ENCODE measurements around the gene IP6K1.

Gene IP6K1

DNA sequence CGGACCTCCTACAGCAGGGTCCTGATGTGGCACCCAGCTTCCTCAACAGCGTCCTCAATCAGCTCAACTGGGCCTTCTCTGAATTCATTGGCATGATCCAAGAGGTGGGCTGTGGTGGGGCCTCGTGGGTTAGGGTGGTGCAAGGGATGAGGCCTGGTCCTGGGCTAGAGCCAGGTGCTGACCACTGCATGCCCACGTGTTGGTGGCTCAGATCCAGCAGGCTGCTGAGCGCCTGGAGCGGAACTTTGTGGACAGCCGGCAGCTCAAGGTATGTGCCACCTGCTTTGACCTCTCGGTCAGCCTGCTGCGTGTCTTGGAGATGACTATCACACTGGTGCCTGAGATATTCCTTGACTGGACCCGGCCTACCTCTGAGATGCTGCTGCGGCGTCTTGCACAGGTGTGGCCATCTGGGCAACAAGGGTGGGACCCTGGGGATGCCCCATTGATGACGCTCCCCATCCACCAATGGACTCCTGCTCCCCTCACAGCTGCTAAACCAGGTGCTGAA is 70.7 kb downstream of the IP6K1 start:
- TF ChIP-seq, protein P1, sequence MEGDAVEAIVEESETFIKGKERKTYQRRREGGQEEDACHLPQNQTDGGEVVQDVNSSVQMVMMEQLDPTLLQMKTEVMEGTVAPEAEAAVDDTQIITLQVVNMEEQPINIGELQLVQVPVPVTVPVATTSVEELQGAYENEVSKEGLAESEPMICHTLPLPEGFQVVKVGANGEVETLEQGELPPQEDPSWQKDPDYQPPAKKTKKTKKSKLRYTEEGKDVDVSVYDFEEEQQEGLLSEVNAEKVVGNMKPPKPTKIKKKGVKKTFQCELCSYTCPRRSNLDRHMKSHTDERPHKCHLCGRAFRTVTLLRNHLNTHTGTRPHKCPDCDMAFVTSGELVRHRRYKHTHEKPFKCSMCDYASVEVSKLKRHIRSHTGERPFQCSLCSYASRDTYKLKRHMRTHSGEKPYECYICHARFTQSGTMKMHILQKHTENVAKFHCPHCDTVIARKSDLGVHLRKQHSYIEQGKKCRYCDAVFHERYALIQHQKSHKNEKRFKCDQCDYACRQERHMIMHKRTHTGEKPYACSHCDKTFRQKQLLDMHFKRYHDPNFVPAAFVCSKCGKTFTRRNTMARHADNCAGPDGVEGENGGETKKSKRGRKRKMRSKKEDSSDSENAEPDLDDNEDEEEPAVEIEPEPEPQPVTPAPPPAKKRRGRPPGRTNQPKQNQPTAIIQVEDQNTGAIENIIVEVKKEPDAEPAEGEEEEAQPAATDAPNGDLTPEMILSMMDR (IDR thresholded peaks at IDR 0.05; ENCODE audit: low read depth, low read length) = no peak
- in situ Hi-C loops (cut with HindIII; ENCODE audit: low sequenced_read_pairs) = no loop called here
- DNase-seq (ENCODE audit: low read depth, low spot score) = no peak
- H3K4me3 ChIP-seq (ENCODE audit: low read depth, low read length) = no peak overlapping the region

DNA sequence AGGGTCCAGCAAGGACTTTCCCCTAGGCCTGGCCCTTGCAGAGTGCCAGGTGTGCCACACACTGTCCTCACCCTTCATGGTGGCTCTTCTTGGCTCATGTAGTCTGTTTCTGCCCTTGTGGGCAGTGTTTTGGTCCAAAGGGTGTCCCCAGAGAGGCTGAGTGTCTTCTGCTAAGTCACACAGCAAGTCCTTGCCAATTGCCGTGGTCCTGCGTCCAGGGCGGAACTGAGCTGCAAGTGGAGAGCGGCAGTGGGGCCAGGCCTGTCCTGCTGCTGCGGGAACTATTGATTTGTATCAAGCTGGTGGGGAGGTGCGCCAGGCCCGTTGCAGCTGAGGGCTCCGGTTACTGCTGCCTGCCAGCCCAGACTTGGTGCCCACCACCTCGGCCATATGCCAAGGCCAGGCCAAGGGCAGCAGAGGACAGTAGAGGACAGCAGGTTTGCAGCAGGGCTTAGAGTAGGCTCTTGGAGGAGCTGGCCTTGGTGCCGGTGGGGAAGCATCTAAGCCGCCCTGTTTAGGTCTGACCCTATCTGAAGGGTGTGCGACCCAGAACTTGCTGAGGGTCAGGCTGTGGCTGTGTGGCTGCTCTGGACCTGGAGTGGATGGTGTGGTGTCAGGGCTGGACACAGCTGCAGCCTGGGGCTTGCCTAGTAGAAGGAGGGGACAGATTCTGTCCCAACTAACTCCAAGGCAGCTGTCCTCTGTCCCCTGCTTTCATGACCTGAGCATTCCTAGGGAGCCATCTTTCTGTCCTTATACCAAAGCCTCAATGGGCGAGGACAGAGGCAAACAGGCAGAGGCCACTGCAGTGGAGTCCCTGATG is 71.4 kb downstream of the IP6K1 start:
- no peak overlapping the region for H3K4me3 ChIP-seq (ENCODE audit: low read depth, low read length)
- TF ChIP-seq, protein P1 (IDR thresholded peaks at IDR 0.05; ENCODE audit: low read depth, low read length) = no peak
- in situ Hi-C loops (cut with HindIII; ENCODE audit: low sequenced_read_pairs) = no loop called here
- DNase-seq (ENCODE audit: low read depth, low spot score) = no peak

DNA sequence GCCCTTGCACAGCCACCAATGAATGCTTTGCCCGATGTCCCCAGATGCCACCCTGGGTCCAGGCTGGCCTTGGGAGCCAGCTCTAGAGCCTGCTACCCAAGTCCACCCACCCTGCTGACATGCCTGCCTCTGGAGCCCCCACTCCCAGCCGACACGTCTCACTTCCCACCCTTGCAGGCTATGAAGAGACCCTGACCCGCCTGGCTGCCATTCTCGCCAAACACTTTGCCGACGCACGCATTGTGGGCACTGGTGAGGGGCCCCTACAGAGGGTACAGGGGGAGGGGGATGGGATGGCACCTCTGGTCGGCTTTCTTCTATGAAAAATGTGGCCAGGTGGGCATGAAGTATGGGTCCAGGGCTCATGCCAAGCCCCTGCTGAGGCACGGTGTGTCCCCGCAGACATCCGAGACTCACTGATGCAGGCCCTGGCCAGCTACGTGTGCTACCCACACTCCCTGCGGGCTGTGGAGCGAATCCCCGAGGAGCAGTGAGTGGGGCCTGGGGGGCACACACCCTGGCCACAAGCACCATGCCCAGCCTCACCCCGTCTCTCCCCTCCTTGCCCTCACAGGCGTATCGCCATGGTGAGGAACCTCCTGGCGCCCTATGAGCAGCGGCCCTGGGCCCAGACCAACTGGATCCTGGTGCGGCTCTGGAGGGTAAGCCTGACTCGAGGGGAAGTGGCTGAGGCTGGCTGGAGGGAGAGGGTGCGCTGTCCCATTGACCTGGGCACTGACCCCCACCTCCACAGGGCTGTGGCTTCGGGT is 72.8 kb downstream of the IP6K1 start:
- no peak for DNase-seq (ENCODE audit: low read depth, low spot score)
- in situ Hi-C loops (cut with HindIII; ENCODE audit: low sequenced_read_pairs) = no loop called here
- H3K4me3 ChIP-seq (ENCODE audit: low read depth, low read length) = no peak overlapping the region
- TF ChIP-seq, protein P1 (IDR thresholded peaks at IDR 0.05; ENCODE audit: low read depth, low read length) = no peak

DNA sequence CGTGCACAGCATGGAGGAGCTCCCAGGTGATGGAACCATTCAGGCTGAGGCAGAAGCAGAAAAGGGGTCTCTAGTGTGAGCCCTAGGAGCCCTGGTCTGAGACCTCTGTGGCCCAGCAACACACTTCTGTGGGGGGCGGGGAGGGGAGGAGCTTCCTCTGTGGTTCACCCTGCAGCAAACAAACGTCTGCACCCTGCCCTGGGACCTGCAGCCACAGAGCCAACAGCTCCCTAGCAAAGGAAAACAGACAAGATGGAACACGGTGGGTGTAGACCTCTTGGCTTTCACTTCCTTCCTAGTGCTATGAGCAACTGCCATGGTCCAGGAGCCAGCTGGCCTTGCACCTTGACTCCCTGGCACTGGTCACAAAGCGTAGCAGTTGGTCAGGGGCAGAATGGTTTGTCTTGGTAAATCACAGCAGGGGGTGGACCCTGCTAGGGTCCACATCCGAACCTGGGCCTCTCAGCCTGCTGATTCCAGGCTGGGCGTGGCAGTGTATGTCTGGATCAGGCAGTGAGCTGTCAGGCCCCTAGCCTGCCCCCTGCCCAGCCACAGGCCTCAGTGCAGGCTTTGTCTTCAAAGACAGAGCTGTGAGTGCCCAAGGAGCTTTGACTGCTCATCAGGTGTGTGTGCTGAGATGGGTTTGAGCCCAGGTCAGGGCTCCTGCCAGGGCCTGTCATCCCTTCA is 73.6 kb downstream of the IP6K1 start:
- no peak overlapping the region for H3K4me3 ChIP-seq (ENCODE audit: low read depth, low read length)
- TF ChIP-seq, protein P1 (IDR thresholded peaks at IDR 0.05; ENCODE audit: low read depth, low read length) = no peak
- no peak for DNase-seq (ENCODE audit: low read depth, low spot score)
- in situ Hi-C loops (cut with HindIII; ENCODE audit: low sequenced_read_pairs) = no loop called here

DNA sequence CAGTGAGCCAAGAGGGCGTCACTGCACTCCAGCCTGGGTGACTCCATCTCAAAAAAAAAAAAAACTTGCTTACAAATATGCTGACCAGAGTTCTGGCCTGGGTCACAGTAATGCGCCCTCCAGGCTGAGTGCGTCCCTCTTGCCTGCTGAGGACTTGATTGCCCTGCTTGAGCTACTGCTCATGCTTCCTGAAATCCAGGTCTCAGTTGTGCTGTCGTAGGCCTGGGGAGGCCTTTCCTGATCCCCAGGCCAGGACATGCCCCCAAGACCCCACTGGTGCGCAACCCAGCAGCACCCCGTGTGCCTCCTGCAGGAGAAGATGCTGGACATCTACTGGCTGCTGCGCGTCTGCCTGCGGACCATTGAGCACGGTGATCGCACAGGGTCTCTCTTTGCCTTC is 74.2 kb downstream of the IP6K1 start:
- in situ Hi-C loops (cut with HindIII; ENCODE audit: low sequenced_read_pairs) = no loop called here
- no peak for DNase-seq (ENCODE audit: low read depth, low spot score)
- TF ChIP-seq, protein P1 (IDR thresholded peaks at IDR 0.05; ENCODE audit: low read depth, low read length) = no peak
- H3K4me3 ChIP-seq (ENCODE audit: low read depth, low read length) = no peak overlapping the region

DNA sequence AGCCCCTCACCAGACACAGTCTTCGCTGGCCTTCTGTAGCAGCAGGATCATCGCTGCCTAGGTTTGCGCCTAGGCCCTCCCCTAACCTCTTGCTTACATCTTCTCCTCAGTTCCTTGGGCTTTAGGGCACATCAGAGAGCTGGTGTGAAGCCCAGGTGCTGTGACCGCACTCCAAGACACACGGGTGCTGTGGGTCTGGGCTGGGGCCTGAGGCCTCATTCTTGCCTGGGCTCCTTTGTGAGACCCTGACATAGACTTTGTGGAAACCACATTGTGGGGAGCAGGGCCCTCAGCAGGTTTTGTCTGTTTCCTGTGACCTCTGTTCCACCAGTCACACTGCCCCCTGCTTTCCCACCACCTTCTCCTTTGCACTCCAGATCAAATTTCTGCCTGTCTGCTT is 74.9 kb downstream of the IP6K1 start:
- TF ChIP-seq, protein P1 (IDR thresholded peaks at IDR 0.05; ENCODE audit: low read depth, low read length) = no peak
- in situ Hi-C loops (cut with HindIII; ENCODE audit: low sequenced_read_pairs) = no loop called here
- no peak for DNase-seq (ENCODE audit: low read depth, low spot score)
- no peak overlapping the region for H3K4me3 ChIP-seq (ENCODE audit: low read depth, low read length)

All from astrocyte of the spinal cord (primary cell).